Spinal cord (tissue), 10 donors: Measurements from ENCODE around the gene PDGFD. TPM values are rescaled to one million over a fixed set of nuclear protein-coding genes. Genes with fewer than 3 reads are reported as not detected.

Experiments
- DNase-seq, 6 donors: peaks; one replicate each; pipeline versions ENCODE4 v3.0.0 to v3.0.0-alpha.2; 2013 to 2015; ENCODE audit warnings: low spot score in 6 of 6, low read depth in 4 of 6
- H3K27ac ChIP-seq: one replicate; pipeline ENCODE4 v1.5.1; 2013; ENCODE audit warnings: low read depth, low read length, control low read depth
- H3K27me3 ChIP-seq: one replicate; pipeline ENCODE4 v1.6.1; 2013; ENCODE audit warnings: low read length; ENCODE audit not compliant: control insufficient read depth, insufficient read depth
- H3K36me3 ChIP-seq: one replicate; pipeline ENCODE4 v1.6.1; 2013; ENCODE audit warnings: low read length; ENCODE audit not compliant: control insufficient read depth, insufficient read depth
- H3K4me1 ChIP-seq: one replicate; pipeline ENCODE4 v1.6.1; 2013; ENCODE audit warnings: low read length; ENCODE audit not compliant: control insufficient read depth, insufficient read depth
- H3K4me3 ChIP-seq: one replicate; pipeline ENCODE4 v1.5.1; 2013; ENCODE audit warnings: low read depth, low read length, control low read depth
- H3K9me3 ChIP-seq: one replicate; pipeline ENCODE4 v1.6.1; 2013; ENCODE audit warnings: low read length; ENCODE audit not compliant: control insufficient read depth, insufficient read depth
- WGBS: methylation state at CpG from one replicate; pipeline ENCODE4 v1.1.5; 2013; ENCODE audit warnings: missing lambda C conversion rate; ENCODE audit not compliant: insufficient coverage; 5-methylcytosine and 5-hydroxymethylcytosine counted together
- polyA plus RNA-seq, 2 donors: library from polyadenylated mRNA; unstranded; fragments of 120-200 nt; gene quantifications; one replicate each; pipeline ENCODE4 v1.2.1, GENCODE V29; 2013; ENCODE audit not compliant: insufficient read length in 2 of 2
- total RNA-seq, 2 donors: library from RNA; depleted of rRNA in 1 of 2; stranded (reverse); fragments of 120-200 nt in 1 of 2; fragments of >200 nt in 1 of 2; gene quantifications; one replicate each; pipeline versions ENCODE4 v1.2.3 to v1.2.4, GENCODE V29; 2013 to 2014
- donor health status: healthy.

PDGFD gene
- total and polyA plus RNA-seq, 4 donors, result 10.0 to 34.2 (median 22.1) TPM

DNA sequence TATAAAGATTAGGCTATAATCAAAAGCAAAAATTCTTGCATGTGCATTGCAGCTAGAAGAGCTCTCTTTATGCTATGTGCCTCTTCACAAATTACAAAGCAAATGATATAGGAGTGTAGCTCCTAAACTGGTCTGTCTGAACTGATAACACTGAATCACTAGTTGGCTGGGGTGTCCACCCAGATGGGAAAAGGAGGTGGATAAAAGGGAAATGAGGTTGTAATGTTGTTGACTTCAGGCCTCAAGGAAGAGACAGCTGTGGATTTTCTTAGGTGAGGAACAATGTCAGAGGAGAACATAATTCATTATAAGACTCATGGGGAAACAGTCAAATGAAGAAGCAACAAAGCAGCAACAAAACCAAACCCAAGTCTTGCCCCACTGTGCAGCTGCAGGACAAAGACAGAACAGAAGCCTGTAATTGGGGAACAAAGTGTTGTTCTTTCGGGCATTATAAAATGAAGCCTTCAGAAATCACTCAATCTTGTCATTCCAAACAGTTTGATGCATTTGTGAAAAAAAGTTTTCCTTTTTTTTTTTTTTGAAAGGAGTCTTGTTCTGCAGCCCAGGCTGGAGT, 257.6 kb downstream of the PDGFD start:
- DNase-seq, result no peak
- Histone ChIP-seq H3K4me3 (no peak overlapping the region), H3K27me3 (no peaks in the 10 kb centered on the region), H3K36me3 (no peaks in the 10 kb centered on the region), H3K4me1 (no peaks in the 10 kb centered on the region), H3K27ac (no peak overlapping the region), H3K9me3 (no peaks in the 10 kb centered on the region)
- WGBS, result no CpG with 5 or more reads among the region's 1 CpG

DNA sequence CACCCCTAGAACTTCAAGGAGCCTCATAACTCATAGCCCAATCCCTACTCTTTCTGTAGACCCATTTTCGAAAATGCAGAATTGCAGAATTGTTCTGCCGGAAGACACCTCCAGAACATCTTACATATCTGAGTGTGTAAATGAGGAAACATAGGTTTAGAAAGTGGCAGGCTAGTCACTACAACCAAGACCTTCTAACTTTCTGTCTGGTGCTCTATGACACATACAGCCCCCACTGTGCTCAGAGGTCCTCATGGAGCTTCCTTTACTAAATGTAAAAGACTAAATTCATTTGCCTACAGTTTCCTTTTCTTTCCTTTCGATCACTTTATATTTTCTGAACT, 259.7 kb downstream of the PDGFD start:
- no peak overlapping the region for H3K27ac ChIP-seq
- no peaks in the 10 kb centered on the region for H3K27me3 ChIP-seq
- no peak for DNase-seq
- no peaks in the 10 kb centered on the region for H3K4me1 ChIP-seq
- WGBS, result 71% methylated on average over 1 of the region's 3 CpGs
- no peaks in the 10 kb centered on the region for H3K36me3 ChIP-seq
- H3K4me3 ChIP-seq, result no peak overlapping the region
- H3K9me3 ChIP-seq, result no peaks in the 10 kb centered on the region

DNA sequence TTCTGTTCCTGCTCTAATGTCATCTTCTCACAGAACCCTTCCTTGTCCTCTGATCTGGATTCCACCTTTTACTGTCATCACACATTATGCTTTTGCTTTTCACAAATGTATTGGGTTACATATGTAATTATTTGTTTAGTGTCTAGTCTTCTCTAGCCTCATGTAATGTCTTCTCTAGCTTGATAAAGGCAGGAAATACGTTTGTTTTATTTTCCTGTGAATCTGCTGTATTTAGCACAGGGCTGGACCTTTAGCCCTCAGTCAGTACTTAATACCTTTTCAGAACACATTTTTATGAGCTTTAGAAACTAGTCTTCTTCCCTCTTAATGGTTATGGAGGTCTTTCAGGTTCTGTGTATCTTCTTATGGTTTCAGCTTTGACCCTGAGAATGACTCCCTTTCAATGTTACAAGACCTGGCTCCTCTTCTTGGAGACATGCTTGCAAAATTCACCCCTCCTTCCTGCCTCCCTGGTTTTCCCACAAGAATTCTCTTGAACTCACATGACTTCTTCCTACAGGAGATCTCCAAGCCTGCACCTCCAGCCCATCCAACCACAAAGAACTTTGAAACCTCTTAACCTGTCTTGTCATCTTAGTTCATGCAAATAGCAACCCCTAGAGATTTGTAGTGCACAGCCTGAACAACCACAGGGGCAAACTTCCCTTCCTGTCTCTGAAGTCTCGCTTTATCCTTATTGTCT, 260.2 kb downstream of the PDGFD start:
- WGBS, result 100% methylated on average over 1 of the region's 2 CpGs
- Histone ChIP-seq H3K27me3 (no peaks in the 10 kb centered on the region), H3K4me1 (no peaks in the 10 kb centered on the region), H3K4me3 (no peak overlapping the region), H3K27ac (no peak overlapping the region), H3K9me3 (no peaks in the 10 kb centered on the region), H3K36me3 (no peaks in the 10 kb centered on the region)
- no peak for DNase-seq

DNA sequence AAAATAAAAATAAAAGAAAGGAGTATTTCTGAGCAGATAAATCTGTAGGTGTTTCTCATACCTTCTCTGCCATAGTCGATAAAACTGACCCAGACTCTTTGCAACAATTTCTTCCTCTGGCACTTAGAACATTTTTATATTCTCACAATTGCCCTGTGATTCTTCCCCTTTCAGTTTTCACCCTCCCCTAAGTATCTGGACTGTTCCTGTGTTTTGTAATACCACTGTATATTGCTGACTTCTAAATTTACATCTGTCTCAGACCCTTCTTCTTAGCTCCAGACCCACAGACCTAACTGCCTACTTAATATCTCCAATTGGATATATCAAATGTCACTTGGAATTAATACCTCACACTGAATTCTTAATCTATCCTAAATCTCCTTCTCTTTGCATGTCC, 261.0 kb downstream of the PDGFD start:
- no CpG with 5 or more reads among the region's 1 CpG for WGBS
- H3K27ac ChIP-seq, result no peak overlapping the region
- no peak for DNase-seq
- H3K9me3 ChIP-seq, result no peaks in the 10 kb centered on the region
- no peaks in the 10 kb centered on the region for H3K4me1 ChIP-seq
- no peaks in the 10 kb centered on the region for H3K27me3 ChIP-seq
- H3K4me3 ChIP-seq, result no peak overlapping the region
- H3K36me3 ChIP-seq, result no peaks in the 10 kb centered on the region

DNA sequence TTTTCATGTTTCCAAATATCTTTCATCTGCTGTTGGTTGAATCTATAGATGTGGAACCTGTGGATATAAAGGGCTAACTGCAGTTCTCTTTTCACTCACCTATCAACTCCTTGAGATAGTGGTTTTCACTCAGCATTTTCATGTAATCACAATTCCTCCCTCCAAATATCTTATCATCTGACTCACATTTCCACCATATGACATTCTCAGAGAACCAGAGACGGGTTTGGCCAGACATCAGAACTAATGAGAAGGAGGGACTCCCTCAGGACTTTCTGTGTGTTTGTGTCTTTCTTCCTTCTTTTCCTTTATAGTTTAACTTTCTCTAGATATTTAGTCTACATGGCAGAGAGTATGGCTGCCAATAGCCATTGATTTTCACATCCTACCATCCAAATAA, 262.3 kb downstream of the PDGFD start:
- Histone ChIP-seq H3K27ac (no peak overlapping the region), H3K9me3 (no peaks in the 10 kb centered on the region), H3K27me3 (no peaks in the 10 kb centered on the region), H3K4me1 (no peaks in the 10 kb centered on the region), H3K36me3 (no peaks in the 10 kb centered on the region), H3K4me3 (no peak overlapping the region)
- no CpG with 5 or more reads among the region's 1 CpG for WGBS
- DNase-seq, result no peak

DNA sequence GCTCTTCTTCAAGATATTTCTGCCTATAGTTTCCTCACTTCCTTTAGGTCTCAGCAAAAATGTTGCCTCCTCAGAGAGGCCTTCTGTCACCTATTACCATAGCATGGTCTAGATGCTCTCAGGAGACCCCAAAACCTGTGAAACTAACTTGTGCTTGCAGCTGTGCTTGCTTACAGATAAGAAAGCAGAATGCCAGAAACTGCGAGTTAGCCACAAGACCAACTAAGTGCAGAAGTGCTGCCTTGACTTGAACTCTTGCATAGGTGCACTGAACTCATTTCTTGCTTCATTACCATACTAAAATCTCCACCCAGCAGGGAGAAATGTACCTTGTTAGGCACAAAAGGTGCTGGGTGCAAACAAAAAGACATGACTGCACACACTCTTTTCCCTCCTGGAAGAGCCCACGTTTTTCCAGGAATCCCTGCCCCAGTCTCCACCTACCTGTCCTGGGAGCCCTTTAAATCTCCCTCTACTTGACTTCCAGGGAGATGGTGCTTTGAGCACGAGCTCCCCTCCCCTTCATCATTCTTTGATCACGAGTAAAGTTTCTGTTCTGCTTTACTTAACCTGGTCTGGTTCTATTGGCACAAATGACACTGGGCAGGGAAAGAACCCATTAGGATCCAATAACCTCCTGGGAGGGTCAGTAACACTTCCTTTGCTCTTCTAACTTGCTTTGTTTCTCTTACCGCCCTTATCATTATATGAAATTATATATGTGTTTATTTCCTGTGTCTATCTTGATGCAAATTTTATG, 265.2 kb downstream of the PDGFD start:
- Histone ChIP-seq H3K9me3 (no peaks in the 10 kb centered on the region), H3K4me3 (no peak overlapping the region), H3K36me3 (no peaks in the 10 kb centered on the region), H3K27me3 (no peaks in the 10 kb centered on the region), H3K4me1 (no peaks in the 10 kb centered on the region), H3K27ac (no peak overlapping the region)
- no peak for DNase-seq
- 77% methylated on average over 2 of the region's 5 CpGs for WGBS

DNA sequence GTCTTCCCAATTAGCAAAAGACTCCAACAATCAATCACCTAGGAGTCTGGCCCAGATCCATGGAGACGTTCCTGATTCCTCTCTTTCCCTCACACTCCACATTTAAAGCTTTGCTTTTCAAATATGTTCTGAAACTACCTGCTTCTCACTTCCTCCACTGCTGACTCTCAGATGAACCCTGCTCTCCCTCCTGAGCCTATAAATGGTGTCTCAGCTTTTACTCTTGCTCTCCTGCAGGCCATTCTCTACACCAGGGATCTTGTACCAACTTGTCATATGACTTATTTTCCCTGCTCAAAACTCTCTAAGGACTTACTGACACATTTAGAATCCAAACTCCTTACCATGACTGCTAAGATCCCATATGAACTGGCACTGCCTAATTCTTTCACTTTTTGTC, 265.9 kb downstream of the PDGFD start:
- Histone ChIP-seq H3K4me1 (no peaks in the 10 kb centered on the region), H3K4me3 (no peak overlapping the region), H3K27me3 (no peaks in the 10 kb centered on the region), H3K27ac (no peak overlapping the region), H3K36me3 (no peaks in the 10 kb centered on the region), H3K9me3 (no peaks in the 10 kb centered on the region)
- 40% methylated on average over 1 of the region's 1 CpG for WGBS
- no peak for DNase-seq

DNA sequence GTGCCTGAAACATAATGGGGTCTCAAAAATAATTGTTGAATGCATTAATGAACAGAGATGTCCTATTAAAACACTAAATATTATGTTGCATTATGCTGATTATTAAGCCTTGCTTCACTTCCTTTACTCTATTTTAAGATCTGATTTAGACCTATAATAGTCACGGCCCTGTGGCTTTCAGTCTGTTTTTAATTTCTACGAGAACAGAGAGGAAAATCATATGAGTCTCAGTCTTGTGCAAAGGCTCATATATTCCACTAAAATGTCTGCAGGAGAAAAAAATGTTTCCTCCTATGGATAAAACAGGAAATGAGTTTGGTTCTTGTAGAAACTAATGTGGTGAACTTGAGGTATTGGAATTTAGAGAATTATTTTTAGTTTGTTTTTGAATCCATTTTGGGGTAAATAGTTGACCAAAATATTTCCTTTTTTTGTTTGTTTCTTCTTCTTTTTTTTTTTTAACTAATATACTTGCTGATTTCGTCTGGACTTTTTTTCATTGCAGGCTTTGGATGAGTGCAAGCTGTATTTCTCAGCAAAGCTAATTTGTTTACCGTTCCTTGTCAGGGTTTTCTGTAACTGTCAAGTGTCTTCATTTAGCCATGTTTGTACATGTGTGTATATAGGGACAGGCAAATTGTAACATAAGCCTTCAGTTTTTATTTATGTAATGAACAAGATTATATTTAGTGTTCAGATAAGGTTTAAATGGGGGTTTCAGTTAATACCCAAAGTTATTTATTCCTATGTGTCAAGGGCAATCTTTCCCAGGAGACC, 266.6 kb downstream of the PDGFD start:
- no peak overlapping the region for H3K4me3 ChIP-seq
- H3K27ac ChIP-seq, result no peak overlapping the region
- H3K4me1 ChIP-seq, result no peaks in the 10 kb centered on the region
- WGBS, result 100% methylated on average over 1 of the region's 4 CpGs
- H3K27me3 ChIP-seq, result no peaks in the 10 kb centered on the region
- no peaks in the 10 kb centered on the region for H3K36me3 ChIP-seq
- H3K9me3 ChIP-seq, result no peaks in the 10 kb centered on the region
- no peak for DNase-seq

DNA sequence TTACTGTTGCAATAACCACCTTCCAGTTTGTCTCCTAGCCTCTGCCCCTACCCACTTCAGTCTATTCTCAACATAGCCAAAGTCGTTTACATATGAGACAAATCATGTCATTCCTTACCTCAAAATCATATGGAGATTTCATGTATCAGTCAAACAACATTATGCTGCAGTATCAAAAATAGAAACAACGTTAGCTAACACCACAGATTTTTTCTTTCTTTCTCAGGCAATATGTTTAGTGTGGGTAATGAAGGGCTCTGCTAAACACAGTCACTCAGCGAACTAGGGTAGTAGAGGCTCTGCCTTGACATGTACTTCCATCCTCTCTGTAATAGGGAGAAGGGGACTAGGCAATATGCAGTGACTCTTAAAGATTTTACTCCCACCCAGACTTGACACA, 268.8 kb downstream of the PDGFD start:
- no peak overlapping the region for H3K4me3 ChIP-seq
- DNase-seq, result peak in 1 of 6 donors; percentile 54
- H3K27ac ChIP-seq, result no peak overlapping the region
- H3K9me3 ChIP-seq, result no peaks in the 10 kb centered on the region
- H3K4me1 ChIP-seq, result no peaks in the 10 kb centered on the region
- H3K27me3 ChIP-seq, result no peaks in the 10 kb centered on the region
- WGBS, result 83% methylated on average over 1 of the region's 3 CpGs
- H3K36me3 ChIP-seq, result no peaks in the 10 kb centered on the region
